ENCODE measurements around the gene ZNF101.

The ZNF101 gene

GRCh38 chr19:19626516-19627472 lies 41.8 kb upstream of the ZNF101 start:
- no peaks in the 10 kb centered on the region for H3K27me3 ChIP-seq (replicated peaks)
- TF ChIP-seq, protein P1, sequence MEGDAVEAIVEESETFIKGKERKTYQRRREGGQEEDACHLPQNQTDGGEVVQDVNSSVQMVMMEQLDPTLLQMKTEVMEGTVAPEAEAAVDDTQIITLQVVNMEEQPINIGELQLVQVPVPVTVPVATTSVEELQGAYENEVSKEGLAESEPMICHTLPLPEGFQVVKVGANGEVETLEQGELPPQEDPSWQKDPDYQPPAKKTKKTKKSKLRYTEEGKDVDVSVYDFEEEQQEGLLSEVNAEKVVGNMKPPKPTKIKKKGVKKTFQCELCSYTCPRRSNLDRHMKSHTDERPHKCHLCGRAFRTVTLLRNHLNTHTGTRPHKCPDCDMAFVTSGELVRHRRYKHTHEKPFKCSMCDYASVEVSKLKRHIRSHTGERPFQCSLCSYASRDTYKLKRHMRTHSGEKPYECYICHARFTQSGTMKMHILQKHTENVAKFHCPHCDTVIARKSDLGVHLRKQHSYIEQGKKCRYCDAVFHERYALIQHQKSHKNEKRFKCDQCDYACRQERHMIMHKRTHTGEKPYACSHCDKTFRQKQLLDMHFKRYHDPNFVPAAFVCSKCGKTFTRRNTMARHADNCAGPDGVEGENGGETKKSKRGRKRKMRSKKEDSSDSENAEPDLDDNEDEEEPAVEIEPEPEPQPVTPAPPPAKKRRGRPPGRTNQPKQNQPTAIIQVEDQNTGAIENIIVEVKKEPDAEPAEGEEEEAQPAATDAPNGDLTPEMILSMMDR (IDR thresholded peaks at IDR 0.05; ENCODE audit: low read depth, low read length, missing control alignments) = no peak
- H3K4me3 ChIP-seq (ENCODE audit: low read depth, low read length) = no peak overlapping the region
- H3K27ac ChIP-seq = no peak overlapping the region
- in situ Hi-C loops (cut with HindIII; ENCODE audit: low pct_ligation_motif_present, low sequenced_read_pairs) = no loop called here
- no peaks in the 10 kb centered on the region for H3K36me3 ChIP-seq (replicated peaks)
- no peak for DNase-seq

DNA sequence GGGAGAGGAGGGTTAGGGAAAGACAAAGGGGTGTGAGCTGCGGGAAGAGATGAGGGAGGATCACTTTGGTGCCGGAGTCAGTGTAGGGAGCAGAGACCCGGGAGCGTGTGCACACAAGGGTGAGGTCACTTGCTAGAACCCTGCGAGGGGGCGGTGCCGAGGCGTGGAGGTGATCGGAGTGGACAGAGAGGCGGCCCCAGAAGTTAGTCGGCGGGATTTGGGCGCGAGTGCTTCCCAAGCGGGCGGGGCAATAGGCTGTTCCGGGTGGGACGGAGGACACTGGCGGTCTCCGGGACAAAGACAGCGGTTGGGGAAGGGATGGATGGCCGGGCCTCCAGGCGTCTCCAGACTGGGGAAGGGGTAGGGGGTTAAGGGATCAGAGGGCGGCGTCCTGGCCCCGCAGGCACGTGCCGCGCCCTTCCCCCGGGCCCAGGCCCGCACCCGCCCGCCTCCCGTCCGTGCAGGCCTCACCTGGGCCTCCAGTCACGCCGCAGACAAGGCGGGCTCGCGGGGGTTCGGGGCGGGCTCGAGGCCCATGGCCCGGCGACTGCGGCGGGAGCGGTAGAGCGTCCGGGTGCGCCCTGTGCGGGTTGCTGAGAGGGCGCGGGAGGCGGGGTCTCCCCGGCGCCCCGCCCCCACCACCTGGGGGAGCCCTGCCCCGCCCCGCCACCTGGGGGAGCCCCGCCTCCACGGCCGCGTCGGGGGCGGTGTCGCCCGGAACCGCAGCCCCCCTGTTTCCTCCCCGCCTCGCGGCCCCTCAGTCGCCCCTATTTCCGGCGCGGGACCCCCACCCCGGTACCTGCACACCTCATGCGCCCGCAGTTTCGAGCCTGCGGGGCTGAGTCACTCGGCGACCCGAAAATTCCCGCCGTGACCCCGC lies 40.8 kb upstream of the ZNF101 start, which contains the start of gene LPAR2:
LPAR2 (minus strand) TSS at position 600 of the 880 bp plus-strand sequence. CDS start 945 bp downstream, outside the sequence.
- peak within 1 kb of the TSS; percentile 45 for H3K4me3 ChIP-seq (ENCODE audit: low read depth, low read length)
- no peaks in the 10 kb centered on the region for H3K27me3 ChIP-seq (replicated peaks)
- TF ChIP-seq, protein P1 (IDR thresholded peaks at IDR 0.05; ENCODE audit: low read depth, low read length, missing control alignments) = no peak
- in situ Hi-C loops (cut with HindIII; ENCODE audit: low pct_ligation_motif_present, low sequenced_read_pairs) = no loop called here
- H3K27ac ChIP-seq = no peak within 1 kb of the TSS
- no peak for DNase-seq
- H3K36me3 ChIP-seq (replicated peaks) = no peaks in the 10 kb centered on the region

GRCh38 chr19:19628501-19629134 lies 40.0 kb upstream of the ZNF101 start:
- in situ Hi-C loops (cut with HindIII; ENCODE audit: low pct_ligation_motif_present, low sequenced_read_pairs) = no loop called here
- peaks cover 4% of the 10 kb centered on the region for H3K36me3 ChIP-seq (replicated peaks)
- DNase-seq = peak; percentile 58
- H3K4me3 ChIP-seq (ENCODE audit: low read depth, low read length) = peak overlapping the region; percentile 45
- no peak overlapping the region for H3K27ac ChIP-seq
- TF ChIP-seq, protein P1 (IDR thresholded peaks at IDR 0.05; ENCODE audit: low read depth, low read length, missing control alignments) = no peak
- H3K27me3 ChIP-seq (replicated peaks) = no peaks in the 10 kb centered on the region

- H3K27ac ChIP-seq = no peak overlapping the region
- DNase-seq = no peak
- TF ChIP-seq, protein P1 (IDR thresholded peaks at IDR 0.05; ENCODE audit: low read depth, low read length, missing control alignments) = no peak
- in situ Hi-C loops (cut with HindIII; ENCODE audit: low pct_ligation_motif_present, low sequenced_read_pairs) = no loop called here
- H3K36me3 ChIP-seq (replicated peaks) = peaks cover 16% of the 10 kb centered on the region
- H3K27me3 ChIP-seq (replicated peaks) = no peaks in the 10 kb centered on the region
- no peak overlapping the region for H3K4me3 ChIP-seq (ENCODE audit: low read depth, low read length)
Measured at GRCh38 chr19:19630062-19630414, 38.6 kb upstream of the ZNF101 start.

- no peak for DNase-seq
- TF ChIP-seq, protein P1 (IDR thresholded peaks at IDR 0.05; ENCODE audit: low read depth, low read length, missing control alignments) = no peak
- no peaks in the 10 kb centered on the region for H3K27me3 ChIP-seq (replicated peaks)
- H3K4me3 ChIP-seq (ENCODE audit: low read depth, low read length) = no peak overlapping the region
- in situ Hi-C loops (cut with HindIII; ENCODE audit: low pct_ligation_motif_present, low sequenced_read_pairs) = no loop called here
- H3K36me3 ChIP-seq (replicated peaks) = peaks cover 20% of the 10 kb centered on the region
- no peak overlapping the region for H3K27ac ChIP-seq
Measured at GRCh38 chr19:19630426-19630825, 38.2 kb upstream of the ZNF101 start.
